GM21528 (cell line): ENCODE data around the gene MRPS12.

Experiments
- ATAC-seq: cut with Tn5 transposase; IDR thresholded peaks from one replicate; pipeline ENCODE4 v1.9.1; 2021; ENCODE audit warnings: mild to moderate bottlenecking, moderate library complexity; ENCODE audit not compliant: unreplicated experiment, low FRiP score

The MRPS12 gene

DNA sequence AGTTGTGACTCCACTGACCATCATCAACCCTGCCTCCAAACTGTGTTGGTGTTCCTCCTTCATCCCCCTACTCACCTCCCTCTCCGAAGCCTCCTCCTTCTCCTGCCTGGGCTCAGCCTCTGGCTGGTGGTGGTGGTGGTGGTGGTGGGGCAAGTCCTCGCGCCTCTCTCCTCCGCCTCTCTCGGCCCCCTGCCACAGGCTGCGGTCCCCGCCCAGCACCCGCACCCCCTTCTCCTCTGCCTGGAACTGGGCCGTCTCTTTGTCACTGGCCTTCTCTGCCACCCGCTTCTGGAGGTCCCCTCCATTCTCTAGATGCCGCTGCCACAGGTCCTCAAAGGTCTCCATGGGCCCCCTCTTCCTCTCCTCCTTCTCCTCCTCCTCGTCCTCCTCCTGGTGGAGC is 20.3 kb upstream of the MRPS12 start:
- ATAC-seq: no peak

DNA sequence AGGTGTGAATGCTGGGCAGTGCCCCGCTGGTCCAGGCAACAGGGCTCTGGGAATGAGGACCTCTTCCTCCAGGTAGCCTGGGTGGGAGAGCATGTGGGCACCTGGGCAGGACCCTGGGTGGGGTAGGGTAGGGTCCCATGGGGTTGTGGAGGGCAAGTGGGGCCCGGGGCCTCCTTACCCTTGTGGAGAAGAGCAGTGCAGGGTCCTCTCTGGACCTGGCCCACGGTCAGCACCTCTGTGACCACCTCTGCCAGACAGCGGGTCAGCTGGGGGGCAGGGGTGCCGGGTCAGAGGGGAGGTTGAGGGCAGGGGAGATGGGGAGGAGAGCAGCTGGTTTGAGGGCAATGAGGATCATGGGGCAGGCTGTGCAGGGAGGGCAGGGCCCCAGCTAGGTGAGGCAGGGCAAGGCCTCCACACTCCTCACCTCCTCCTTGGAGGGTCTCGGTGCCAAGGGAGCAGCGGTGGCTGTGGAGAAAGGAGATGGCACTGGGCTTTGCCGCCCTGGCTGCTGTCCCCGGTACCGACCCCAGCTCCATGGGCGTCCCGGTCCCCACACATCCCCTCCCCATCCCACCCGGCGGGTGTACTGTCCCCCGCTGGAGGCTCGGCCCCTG is 19.2 kb upstream of the MRPS12 start:
- no peak for ATAC-seq

DNA sequence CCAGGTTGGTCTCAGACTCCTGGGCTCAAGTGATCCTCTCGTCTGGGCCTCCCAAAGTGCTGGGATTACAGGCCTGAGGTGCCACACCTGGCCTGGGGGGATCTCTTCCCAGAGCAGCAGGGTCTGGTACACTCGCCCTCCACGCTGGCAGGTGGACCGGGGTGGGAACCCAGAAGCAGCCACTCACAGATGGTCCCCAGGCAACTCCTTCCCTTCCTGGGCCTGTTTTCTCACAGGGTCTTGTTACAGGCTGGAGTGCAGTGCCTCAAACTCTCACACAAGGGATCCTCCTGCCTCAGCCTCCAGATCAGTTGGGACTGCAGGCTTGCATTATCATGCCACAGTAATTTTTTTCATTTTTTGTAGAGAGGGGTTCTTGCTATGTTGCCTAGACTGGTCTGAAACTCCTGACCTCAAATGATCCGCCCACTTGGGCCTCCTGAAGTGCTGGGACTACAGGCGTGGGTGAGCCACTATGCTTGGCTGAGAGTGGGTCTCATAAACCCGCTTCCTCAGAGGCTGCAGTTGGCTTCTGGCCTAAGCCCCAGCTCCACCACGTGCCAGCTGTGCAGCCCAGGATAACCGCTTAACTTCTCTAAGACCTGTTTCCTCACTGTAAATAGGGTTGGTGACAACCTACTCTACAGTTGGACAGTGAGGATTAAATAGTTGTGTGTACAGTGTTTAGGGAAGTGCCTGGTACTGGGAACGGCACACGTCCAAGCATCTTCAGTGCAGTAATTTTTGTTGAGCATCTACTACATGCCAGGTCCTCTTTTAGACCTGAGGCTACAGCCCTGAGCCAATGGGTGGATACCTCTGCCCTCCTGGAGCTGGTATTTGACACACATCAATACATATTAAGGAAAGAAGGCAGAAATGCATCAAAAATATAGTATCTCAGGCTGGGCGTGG is 17.9 kb upstream of the MRPS12 start:
- ATAC-seq: no peak

DNA sequence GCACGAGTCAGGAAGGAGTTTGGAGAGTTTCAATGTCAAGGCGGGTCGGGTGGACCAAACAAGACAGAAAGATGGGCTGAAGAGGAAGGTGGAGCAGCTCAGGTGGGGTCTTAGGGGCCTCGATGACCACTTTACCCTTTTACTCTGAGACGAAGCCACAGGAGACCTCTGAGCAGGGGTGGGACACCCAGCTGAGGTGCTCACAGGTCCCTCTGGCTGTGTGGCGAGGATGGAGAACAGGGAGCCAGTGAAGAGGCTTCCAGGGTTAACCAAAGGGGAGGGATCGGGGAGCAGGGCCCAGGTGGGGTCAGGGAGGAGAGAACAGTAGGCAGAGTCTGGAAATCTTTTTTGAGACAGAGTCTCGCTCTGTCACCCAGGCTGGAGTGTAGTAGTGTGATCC is 16.8 kb upstream of the MRPS12 start:
- no peak for ATAC-seq

DNA sequence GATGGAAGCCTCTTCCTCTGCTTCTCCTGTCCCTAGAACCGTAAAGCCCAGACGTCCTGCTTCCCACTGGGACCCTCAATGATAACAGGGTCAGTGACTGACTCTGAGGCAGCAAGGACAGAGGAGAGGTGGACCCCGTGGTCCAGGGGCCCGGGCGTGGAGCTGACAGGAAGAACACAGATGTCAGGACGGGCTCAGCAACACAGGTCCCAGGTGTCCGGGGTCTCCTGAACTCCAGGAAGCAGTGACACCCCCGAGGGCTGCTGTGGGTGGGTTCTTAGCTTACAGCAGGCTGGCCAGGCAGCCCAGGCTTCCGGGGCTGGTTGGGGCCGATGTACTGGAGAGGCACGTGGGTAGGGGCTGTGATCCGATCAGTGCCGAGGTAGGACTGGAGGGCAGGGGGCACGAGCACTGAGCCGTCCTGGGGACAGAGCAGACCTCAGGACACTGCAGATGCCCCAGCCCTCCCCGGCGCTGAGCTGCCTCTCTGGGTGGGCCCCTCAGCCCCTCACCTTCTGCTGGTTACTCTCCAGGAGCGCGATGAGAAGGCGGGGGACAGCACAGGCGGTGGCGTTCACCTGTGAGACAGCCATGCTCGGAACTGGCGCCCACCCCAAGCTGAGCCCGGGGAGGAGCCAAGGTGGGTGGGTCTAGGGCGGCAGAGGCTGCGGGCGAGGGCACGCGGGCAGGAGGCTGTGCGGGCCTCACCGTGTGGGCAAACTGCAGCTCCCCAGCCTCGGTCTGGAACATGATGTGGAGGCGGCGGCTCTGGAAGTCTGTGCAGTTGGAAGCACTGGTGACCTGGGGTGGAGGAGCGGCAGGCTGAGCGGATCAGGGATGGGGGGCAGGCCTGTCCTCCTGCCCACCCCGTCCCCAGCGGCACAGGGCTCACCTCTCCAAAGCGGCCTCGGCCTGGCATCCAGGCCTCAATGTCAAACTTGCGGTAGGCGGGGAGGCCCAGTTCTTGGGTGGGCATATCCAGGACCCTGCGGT is 15.1 kb upstream of the MRPS12 start:
- ATAC-seq: no peak

DNA sequence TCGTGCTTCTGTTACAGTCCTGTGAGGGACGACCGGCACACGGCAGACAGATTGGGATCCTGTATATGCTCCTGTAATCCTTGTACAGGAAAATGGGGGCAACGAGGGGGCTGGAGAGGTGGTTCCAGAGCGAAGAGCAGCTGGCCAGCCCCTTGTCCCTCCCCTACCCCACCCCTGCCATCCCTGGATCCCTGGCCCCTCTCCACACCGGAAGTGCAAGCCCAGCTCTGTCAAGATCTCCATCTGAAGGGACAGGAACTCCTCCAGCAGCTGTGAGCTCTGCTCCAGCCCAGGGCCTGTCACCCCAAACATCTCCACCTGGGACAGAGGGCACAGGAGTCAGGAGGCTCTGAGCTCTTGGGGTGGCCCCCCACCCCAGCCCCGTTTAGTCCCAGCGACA is 13.2 kb upstream of the MRPS12 start:
- no peak for ATAC-seq

DNA sequence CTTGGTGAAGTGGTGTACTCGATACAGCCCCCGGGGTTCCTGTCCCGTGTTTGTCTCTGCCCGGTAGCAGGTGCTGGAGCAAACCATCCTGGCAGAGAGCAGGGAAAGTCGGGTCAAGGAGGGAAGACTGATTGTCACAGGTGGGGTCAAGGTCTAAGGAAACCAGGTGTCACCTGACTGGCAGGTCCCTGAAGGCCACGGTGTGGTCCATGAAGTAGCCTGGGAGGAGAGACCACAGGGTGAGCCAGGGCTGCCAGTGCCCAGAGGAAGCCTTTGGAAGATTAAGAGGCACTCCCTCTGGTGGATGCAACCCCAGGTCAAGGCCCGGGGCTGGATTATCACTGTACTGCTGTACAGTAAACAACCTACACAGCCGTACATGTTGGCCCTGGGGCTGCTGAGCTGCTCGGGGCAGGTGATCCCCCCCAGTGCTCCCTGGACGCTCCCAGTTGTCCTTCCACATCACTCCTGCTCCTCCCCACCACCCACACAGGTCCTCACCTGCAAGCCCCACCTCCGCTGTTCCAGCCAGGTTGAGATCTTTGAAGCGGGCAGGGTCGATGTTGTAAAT is 12.7 kb upstream of the MRPS12 start:
- no peak for ATAC-seq

DNA sequence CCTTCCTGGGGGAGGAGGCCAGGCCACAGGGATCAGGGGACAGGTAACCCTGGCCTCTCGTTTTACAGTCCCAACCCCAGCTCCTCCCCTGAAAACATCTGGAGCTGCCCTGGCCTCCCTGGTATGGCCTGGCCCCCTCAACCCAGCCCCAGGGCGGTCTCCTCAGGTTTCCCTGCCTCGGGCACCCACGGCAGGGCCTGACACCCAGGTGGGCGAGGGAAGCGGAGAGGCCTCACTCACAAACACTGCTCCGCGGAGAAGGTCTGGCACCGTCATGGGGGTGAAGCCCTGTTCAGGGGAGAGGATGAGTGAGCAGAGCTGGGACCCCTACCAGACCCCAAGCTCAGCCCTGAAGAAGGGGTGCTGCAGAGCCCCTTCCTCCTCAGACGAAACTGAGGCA is 12.2 kb upstream of the MRPS12 start:
- ATAC-seq: no peak

DNA sequence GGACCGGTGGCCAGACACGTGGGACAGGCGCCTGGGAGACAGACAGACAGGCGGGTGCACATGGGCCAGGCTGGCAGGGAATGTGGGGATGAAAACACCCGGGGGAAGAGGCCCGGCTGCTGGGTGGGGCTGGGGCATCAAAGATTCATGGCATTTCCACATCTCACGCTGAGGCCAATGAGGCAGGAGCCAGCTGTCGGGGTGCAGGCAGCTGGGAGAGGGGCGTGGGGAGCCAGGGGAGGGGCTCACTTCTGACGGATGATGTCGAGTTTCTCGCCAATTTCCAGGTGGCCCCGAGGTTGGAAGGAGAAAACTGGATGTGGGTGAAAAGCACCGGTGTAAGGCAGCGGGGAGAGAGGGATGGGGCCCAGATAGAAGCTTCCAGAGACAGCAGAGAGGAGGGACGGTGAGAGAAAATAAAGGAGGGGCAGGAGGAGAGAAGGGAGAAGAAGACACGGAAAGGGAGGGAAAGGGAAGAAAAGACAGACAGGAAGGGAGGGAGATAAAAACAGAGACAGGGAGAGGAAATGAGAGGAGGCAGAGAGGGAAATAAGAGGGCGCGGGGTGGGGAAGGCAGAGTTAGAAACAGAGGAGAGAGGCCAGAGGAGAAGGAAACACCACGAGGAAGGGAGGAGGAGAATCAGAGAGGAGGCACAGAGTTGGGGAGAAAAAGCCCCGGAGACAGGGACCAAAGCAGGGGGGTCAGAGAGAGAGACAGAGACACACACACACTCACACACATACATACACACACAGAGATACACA is 10.7 kb upstream of the MRPS12 start:
- ATAC-seq: no peak

DNA sequence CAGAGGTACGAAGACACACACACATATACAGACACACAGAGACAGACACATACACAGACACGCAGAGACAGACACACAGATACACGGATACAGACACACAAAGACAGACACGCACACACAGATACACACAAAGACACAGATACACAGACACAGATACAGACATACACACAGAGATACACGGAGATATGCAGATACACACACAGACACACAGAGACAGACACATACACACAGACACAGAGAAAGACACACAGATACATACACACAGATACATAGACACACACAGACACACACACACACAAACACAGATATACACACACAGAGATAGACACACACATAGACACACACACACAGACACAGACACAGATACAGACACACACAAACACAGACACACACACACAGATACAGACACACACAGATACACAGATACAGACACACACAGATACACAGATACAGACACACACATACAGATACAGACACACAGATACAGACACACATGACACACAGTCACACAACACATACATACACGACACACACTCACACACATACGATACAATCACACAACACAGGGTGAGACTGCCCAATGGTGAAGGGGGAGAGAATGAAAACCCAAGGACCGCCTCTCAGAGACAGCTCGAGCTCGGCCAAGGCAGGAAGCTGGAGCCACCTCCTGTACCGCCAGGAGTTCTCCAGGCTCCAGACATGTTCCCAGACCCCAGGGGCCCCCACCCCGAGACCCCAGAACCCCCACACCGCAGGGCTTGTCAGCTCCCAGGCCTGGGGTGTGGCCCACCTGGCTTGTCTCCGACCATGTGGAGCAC is 9.9 kb upstream of the MRPS12 start:
- no peak for ATAC-seq

DNA sequence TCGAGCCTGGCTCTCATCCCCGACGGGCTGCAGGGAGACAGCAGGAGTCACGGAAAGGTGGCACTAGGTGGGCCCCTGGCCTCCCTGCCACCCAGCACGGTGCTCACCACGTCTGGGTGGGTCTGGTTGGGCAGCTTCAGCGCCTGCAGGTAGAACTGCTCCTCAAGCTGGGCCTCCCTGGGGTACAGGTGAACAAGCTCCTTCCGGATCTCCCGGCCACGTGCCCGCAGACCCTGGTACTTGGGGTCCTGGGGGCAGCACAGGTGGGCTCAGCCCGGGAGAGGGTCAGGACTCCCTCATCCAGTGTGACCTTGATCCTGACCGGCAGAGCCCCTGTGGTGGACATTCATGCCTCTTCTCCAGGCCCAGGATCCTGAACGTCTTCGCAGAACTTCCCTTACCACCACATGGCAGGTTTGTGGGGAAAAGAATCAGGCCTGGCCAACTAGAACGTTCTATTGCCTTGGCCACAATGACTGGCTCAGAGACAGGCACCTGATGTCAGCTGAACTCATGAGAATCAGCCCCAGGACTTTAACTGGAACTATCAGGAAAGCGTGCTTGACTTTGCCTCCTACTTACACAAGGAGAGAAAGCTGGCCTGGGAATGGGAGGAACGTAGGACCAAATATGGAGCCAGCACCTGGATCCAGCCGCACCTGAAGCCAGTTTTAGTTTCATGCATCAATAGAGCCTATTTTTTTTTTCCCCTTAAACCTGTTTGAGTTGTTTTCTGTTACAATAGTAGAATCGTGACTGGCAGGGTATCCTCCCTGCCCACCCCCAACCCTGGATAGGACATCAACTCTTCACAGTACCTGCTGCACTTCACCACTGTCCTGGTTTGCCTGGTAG is 9.1 kb upstream of the MRPS12 start:
- no peak for ATAC-seq

DNA sequence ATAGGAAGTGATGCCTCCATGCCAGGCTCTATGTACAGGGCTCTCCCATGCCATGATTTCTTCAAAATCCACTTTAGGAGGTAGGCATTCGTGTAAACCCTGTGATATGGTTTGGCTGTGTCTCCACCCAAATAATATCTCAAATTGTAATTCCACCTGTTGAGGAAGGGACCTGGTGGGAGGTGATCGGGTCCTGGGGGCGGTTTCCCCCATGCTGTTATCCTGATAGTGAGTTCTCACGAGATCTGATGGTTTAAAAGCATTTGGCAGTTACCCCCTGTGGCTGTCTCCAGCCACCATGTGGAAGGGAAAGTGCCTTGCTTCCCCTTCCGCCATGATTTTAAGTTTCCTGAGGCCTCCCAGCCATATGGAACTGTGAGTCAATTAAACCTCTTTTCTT is 8.3 kb upstream of the MRPS12 start:
- no peak for ATAC-seq

DNA sequence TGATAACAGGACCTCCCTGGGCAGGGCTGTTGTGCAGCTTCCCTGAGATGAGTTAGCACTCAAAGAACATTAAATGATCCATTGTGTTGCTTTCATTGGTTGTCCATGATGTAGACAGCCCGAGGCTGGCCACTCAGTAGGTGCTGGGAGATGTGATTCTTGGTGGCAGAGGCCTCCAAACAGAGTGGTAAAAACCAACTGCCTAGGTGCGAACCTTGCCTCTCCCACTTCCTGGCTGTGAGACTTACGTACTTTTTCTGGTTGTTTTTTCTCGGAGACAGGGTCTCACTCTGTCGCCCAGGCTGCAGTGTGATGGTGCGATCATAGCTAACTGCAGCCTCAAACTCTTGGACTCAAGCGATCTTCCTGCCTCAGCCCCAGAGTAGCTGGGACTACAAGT is 6.4 kb upstream of the MRPS12 start:
- no peak for ATAC-seq

DNA sequence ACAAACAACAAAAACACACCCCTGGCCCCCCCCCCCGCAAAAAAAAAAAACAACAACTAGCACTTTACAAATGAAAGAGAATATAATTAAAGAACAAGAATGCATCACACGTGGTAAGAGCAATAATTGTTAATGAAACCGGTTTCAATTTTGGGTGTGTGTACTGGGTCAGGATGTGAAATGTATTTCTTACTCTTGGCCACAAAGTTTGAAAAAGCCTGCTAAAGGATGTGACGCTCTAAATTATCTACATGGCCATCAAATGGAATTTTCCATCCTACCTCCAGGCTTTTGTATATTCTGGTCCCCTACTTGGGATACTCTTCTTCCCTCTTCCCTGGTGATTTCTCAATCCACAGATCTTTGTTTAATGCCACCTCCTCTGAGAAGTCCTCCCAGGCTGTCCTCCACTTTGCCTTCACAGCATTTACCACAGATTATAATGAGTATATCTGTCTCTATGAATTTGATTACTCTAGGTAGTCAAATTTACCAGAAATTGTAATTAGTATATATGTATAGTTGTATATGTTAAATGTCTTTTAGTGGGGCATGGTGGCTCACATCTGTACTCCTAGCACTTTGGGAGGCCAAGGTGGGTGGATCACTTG is 2.2 kb upstream of the MRPS12 start:
- ATAC-seq: no peak

DNA sequence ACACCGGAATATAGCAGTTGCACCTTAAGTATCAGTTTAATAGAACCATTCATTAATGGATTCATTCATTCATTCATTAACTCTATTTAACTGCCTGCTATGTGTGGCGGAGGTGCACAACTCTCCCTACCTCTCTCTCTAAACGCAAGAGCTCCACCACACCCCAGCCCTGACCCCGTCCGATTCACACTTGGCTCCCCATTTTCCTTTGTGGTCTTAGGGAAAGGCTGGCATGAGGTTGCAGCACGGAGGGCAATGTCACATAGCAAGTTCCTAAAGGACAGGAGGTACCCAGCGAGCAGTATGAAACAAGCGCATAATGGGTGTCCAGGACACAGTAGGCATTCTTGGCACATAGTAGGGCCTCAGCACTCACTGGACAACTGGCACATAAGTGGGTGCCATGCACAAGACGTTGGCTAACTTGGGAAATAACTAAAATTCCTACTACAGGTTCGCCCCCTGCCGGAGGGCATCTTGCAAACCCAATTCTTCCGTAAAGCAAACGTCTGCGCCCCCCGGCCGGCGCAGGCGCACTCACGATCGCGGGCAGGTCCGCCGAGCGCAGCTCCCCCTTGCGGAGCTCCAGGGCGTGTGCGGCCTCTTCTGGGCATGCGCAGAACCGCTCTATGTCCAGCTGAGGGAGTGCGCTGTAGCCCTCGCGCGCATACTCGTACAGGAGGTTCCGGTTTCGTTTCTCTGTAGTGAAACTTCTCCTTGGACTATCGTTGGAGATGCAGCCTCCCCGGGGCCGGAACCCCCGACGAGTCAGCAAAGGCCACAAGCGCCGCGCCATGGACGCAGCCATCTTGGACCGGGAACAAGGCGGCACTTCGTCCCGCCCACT is 592 bp upstream of the MRPS12 start, which contains the start of gene SARS2:
Gene SARS2, minus strand, starts transcription at position 835 of the 847 bp plus-strand sequence. Its CDS starts 27 bp downstream, at position 808.
- ATAC-seq: peak; percentile 73

DNA sequence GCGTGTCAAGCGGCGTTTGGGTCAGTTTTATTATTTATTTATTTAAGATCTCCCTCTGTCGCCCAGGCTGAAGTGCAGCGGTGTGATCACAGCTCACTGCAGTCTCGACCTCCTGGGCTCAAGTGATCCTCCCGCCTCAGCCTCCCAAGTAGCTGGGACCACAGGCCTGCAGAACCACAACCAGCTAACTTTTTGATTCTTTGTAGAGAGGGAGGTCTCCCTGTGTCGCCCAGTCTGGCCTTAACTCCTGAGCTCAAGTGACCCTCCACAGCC is 713 bp downstream of the MRPS12 start:
- ATAC-seq: no peak
